Breast epithelium (tissue), 3 donors: ENCODE measurements around the gene FHOD3.

Source experiments
- POLR2A ChIP-seq: fragments of 450-650 bp; IDR thresholded peaks from one replicate; pipeline ENCODE4 v1.6.1; 2016; ENCODE audit warnings: antibody characterized with exemption, mild to moderate bottlenecking, moderate library complexity
- POLR2AphosphoS5 ChIP-seq, 3 donors: sonication (generic); formaldehyde crosslinking; IDR thresholded peaks; one replicate each; pipeline ENCODE4 v1.6.1; 2017; ENCODE audit warnings: antibody characterized with exemption in 3 of 3

DNA sequence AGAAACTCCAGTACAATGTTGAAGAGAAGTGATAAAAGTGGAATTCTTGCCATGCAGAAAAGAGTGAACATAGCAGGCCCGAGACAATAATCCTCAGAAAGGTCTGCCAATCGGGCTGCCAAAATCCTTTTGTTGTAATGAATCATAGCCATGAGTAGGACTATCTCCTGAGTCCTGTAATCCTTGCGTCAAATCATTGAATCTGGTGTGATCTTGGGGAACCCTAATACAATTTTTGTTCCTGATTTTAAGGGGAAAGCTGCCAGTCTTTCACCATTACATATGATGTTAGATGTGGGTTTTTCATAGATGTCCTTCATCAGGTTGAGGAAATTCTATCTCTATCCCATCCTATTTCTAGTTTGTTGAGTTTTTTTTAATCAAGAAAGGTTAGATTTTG lies 529.0 kb downstream of the FHOD3 start:
- TF ChIP-seq POLR2A = no peak
- TF ChIP-seq POLR2AphosphoS5 (IDR thresholded peaks at IDR 0.05) = no peak
